GM19467 (cell line): Measurements from ENCODE around the gene ABL1.

ENCODE experiments used
- ATAC-seq: cut with Tn5 transposase; IDR thresholded peaks from one replicate; pipeline ENCODE4 v1.9.1; 2021; ENCODE audit warnings: mild to moderate bottlenecking, moderate library complexity; ENCODE audit not compliant: unreplicated experiment

Gene ABL1

DNA sequence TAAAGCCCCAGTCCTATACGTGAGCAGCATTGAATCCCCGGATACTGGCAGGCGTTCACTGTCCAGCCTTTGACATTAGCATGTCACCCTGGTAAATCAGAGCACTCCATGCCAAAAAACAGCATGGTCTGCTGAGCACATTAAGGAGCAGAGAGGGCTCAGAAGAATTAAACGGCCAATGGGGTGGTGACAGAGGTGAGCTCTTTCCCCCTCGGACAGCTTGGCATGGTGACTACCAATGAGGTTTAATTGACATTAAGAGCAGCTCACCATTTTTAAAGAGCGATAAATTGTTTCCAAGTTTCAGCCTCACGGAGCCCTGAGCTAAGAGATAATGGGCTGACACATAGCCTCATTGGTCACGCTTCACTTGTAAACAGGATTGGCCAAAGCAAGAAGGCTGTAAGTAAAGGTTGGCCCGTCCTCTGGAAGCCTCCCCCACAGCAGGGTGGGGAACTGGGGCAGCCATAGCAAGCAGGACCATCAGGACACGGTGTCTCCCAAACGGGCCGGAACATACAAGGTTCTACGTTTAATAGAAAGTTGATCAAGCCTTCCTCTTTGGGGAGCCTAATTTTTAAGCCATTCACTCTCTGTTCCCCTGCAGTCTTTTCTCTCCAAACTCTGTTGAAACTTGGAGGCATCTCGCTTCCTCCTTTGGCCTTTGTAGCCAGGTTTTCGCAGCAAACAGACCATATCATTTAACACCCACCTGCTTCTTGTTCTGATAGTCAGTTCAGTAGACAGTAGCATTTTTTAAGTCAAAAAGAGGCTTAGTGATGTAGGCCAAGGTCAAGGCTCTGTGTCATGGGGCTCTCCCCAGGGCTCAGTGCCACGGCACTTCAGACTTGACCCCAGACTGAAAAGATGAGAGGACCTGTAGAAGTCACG is 35.7 kb downstream of the ABL1 start:
- ATAC-seq = no peak

DNA sequence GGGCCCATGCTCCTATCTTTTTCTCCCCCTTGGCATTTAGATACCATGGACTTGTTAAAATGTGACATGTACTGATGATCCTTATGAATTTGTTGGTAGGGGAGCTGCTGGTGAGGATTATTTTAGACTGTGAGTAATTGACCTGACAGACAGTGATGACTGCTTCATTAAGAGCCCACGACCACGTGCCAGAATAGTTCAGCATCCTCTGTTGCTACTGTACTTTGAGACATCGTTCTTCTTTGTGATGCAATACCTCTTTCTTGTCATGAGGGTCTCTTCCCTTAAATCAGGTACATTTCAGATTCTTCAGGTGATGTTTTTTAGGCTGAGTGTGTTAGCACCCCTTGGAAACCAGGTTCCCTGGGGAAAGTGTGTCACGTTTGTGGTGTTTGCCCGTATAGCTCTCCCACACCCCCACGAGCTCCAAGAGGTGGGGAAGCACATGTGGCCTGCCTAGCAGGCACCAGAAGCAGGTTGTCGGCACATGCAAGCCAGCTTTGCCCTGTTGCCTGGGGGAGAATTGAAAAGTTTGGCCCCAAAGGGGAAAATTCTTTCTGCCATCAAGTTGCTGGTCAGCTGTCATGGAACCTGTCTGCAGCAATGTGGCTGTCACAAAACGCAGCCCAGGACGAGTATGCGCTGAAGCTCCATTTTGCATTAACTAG is 36.5 kb downstream of the ABL1 start:
- no peak for ATAC-seq

DNA sequence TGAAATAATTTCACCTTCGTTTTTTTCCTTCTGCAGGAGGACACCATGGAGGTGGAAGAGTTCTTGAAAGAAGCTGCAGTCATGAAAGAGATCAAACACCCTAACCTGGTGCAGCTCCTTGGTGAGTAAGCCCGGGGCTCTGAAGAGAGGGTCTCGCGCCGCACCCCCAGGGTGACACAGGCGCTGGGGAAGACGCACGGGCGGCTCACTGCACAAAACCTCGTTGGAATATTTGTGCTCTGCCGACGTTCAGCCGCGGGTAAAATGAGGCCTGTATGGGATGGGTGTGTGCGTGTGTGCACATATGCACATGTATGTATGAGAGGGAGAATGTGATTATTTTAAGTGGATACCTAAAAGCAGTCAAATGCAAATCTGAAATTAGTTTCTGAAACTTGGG is 37.0 kb downstream of the ABL1 start:
- no peak for ATAC-seq

DNA sequence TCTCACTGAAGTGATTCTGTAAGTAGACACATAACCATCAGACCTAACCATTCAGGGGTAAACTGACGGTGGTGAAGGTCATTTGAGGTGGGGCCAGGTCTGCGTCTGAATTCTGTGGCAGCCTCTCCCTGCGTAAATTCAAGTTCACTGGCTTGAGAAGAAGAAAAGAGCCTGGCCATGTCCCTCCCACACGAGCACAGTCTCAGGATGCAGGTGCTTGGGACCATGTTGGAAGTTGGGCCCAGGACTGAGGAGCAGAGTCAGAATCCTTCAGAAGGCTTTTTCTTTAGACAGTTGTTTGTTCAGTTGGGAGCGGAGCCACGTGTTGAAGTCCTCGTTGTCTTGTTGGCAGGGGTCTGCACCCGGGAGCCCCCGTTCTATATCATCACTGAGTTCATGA is 37.5 kb downstream of the ABL1 start:
- no peak for ATAC-seq

DNA sequence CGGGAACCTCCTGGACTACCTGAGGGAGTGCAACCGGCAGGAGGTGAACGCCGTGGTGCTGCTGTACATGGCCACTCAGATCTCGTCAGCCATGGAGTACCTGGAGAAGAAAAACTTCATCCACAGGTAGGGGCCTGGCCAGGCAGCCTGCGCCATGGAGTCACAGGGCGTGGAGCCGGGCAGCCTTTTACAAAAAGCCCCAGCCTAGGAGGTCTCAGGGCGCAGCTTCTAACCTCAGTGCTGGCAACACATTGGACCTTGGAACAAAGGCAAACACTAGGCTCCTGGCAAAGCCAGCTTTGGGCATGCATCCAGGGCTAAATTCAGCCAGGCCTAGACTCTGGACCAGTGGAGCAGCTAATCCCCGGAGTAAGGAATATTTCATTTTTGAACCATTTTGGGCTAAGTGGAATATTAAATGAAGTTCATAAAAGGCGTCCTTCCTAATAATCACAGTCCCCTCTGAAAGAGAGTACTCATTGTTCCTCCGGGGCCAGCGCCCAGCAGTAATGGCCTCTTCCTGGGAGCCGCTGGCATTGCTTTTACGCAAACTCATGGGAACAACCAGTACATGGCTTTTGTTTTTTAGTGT is 38.0 kb downstream of the ABL1 start:
- no peak for ATAC-seq

DNA sequence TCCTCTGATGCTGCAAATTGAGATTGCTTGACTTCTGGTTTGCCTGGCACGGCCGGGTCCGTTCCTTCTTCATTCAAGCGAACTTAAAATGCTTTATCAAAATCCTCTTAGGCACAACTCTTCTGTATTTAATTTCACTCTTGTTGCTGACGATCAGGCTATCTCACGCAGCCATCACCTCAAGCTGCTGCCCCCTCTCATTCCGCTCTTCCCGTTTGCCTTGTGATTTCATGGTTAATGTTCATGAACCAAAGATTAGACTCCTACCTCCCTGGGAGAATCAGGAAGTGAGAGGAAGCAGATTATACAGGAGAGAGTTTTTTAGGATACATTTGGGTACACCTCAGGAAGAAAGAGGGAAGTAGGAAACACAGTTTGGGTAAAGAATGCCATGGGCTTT is 38.9 kb downstream of the ABL1 start:
- ATAC-seq = no peak

DNA sequence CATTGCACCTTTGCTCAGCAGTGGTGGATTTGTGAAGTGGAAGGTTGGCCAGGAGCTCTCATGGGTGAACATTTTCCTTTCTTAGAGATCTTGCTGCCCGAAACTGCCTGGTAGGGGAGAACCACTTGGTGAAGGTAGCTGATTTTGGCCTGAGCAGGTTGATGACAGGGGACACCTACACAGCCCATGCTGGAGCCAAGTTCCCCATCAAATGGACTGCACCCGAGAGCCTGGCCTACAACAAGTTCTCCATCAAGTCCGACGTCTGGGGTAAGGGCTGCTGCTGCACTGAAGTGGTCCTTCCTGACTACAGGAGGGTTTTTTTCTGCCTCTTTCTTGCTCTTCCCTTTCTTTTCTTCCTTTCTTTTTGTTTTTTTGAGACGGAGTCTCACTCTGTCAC is 39.7 kb downstream of the ABL1 start:
- no peak for ATAC-seq

DNA sequence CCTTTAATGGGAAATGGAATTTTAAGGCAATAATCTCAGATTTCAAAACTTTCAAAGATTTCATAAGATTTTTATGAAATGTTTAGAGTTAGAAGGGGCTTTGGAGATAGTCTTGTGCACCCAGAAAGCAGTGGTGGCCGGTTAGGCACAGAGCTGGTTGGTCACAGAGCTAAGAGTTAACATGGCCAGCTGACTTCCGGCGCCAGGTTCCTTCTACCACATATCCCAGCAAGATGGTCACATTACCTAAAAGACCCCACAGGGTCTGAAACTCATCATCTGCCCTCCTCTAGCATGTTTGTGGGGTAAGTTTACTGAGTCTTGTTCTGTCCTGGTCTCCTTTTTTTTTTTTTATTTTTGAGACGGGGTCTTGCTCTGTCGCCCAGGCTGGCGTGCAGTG is 42.2 kb downstream of the ABL1 start:
- no peak for ATAC-seq

DNA sequence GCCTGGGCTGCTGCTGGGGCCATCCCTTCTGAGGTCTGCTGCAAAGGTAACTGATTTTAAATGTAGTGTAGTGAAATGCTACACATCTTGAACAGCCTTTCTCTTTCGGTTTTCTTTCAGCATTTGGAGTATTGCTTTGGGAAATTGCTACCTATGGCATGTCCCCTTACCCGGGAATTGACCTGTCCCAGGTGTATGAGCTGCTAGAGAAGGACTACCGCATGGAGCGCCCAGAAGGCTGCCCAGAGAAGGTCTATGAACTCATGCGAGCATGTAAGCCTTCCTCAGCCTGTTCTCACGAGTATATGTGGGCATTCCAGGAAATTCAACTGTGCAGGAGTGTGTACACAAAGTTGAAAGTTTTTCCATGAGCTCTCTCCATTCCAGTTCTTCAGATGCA is 43.2 kb downstream of the ABL1 start:
- no peak for ATAC-seq

DNA sequence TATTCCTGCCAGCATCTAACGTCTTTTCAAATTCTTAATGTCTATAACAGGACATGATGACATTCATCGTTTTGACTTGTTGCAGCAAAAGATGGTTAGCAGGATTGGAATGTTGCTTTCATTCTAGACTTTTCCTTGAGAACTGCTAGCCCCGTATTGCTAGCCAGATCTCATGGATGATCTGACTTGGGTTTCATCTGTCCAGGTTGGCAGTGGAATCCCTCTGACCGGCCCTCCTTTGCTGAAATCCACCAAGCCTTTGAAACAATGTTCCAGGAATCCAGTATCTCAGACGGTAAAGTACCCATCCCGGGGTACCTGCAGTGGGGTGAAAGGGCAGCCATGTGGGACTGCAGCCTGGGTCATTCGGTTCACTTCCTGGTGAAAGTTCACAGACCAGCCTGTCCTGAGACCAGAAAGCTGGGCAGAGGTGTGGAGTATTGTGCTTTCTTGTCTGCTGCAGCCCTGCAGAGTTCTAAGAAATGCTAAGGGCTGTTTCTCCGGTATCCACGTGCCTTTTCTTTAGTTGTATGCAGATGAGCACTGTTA is 44.9 kb downstream of the ABL1 start:
- ATAC-seq = no peak

DNA sequence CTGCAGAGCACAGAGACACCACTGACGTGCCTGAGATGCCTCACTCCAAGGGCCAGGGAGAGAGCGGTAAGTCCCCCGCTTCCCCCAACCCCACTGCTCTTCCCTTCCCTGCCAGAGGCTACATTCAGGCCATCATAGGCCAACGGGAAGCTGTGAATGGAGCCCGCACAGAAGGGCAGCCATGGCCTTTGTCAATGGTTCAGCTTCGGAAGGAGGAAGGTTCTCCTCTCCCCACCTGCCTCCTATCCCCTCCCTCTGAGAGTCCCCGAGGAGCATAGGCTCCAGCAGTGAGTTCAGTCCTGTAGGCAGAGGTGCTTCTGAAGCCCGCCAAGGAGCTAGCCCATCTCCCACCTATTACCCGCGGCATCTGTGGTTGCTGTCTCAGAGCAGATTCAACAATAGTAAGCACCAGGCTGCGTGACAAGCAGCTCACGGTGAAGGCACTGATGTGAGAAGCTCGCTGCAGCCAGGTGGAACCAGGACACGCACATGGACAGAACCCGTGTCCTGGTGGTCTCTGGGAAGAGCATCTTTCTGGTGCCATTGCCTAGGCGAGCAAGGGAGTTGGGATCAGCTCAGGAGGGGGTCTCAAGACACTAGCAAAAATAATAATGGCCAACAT is 45.7 kb downstream of the ABL1 start:
- no peak for ATAC-seq

DNA sequence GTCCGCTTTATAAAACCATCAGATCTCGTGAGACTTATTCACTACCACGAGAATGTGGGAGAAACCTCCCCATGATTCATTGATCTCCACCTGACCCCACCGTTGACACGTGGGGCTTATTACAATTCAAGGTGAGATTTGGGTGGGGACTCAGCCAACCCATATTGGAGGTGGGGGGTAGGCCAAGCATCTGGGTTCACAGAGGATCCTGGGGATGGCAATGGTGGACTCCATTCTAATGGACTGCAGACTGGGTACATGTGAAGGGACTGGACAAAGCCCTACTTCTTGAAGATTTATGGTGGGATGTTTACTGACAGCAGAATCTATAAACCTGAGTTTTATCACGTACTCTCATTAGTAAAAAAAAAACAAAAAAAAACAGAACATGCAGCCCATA is 46.5 kb downstream of the ABL1 start:
- no peak for ATAC-seq

DNA sequence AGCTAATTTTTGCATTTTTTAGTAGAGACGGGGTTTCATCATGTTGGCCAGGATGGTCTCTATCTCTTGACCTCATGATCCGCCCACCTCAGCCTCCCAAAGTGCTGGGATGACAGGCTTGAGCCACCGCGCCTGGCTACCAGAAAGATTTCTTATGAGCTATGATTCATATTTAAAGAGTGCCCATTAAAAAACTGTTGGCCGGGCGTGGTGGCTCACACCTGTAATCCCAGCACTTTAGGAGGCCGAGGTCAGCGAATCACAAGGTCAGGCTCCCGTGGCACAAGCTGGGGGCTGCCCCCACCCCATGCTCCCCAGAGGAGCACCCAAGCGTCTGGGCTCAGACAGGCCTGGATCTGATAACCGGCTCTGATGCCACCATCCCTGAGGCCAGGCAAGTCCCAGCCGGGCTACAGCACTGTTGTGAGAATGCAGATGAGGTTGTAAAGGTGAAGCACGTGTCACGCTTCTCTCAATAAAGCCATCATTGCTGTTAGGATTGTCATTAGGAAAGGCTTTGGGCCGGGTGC is 47.7 kb downstream of the ABL1 start:
- ATAC-seq = no peak

DNA sequence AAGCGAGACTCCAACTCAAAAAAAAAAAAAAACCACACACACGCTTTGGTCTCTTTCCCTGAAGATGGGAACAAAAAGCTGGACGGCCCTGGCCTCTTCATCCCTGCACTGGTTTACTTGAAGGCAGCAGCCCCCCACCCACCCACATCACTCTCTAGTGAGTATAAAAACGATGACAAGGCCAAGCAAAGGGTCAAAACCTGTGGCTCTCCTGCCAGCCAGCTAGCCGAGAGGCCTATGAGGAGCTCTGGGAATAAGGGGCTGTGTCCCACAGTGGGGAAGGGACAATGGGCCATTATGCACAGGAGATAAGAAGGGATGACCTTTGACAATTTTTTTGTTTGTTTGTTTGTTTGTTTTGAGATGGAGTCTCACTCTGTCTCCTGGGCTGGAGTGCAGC is 48.4 kb downstream of the ABL1 start:
- ATAC-seq = no peak

DNA sequence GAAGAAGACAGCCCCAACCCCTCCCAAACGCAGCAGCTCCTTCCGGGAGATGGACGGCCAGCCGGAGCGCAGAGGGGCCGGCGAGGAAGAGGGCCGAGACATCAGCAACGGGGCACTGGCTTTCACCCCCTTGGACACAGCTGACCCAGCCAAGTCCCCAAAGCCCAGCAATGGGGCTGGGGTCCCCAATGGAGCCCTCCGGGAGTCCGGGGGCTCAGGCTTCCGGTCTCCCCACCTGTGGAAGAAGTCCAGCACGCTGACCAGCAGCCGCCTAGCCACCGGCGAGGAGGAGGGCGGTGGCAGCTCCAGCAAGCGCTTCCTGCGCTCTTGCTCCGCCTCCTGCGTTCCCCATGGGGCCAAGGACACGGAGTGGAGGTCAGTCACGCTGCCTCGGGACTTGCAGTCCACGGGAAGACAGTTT is 49.1 kb downstream of the ABL1 start:
- ATAC-seq = no peak

DNA sequence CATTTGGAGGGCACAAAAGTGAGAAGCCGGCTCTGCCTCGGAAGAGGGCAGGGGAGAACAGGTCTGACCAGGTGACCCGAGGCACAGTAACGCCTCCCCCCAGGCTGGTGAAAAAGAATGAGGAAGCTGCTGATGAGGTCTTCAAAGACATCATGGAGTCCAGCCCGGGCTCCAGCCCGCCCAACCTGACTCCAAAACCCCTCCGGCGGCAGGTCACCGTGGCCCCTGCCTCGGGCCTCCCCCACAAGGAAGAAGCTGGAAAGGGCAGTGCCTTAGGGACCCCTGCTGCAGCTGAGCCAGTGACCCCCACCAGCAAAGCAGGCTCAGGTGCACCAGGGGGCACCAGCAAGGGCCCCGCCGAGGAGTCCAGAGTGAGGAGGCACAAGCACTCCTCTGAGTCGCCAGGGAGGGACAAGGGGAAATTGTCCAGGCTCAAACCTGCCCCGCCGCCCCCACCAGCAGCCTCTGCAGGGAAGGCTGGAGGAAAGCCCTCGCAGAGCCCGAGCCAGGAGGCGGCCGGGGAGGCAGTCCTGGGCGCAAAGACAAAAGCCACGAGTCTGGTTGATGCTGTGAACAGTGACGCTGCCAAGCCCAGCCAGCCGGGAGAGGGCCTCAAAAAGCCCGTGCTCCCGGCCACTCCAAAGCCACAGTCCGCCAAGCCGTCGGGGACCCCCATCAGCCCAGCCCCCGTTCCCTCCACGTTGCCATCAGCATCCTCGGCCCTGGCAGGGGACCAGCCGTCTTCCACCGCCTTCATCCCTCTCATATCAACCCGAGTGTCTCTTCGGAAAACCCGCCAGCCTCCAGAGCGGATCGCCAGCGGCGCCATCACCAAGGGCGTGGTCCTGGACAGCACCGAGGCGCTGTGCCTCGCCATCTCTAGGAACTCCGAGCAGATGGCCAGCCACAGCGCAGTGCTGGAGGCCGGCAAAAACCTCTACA is 49.8 kb downstream of the ABL1 start:
- ATAC-seq = no peak

DNA sequence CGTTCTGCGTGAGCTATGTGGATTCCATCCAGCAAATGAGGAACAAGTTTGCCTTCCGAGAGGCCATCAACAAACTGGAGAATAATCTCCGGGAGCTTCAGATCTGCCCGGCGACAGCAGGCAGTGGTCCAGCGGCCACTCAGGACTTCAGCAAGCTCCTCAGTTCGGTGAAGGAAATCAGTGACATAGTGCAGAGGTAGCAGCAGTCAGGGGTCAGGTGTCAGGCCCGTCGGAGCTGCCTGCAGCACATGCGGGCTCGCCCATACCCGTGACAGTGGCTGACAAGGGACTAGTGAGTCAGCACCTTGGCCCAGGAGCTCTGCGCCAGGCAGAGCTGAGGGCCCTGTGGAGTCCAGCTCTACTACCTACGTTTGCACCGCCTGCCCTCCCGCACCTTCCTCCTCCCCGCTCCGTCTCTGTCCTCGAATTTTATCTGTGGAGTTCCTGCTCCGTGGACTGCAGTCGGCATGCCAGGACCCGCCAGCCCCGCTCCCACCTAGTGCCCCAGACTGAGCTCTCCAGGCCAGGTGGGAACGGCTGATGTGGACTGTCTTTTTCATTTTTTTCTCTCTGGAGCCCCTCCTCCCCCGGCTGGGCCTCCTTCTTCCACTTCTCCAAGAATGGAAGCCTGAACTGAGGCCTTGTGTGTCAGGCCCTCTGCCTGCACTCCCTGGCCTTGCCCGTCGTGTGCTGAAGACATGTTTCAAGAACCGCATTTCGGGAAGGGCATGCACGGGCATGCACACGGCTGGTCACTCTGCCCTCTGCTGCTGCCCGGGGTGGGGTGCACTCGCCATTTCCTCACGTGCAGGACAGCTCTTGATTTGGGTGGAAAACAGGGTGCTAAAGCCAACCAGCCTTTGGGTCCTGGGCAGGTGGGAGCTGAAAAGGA is 50.7 kb downstream of the ABL1 start:
- no peak for ATAC-seq

DNA sequence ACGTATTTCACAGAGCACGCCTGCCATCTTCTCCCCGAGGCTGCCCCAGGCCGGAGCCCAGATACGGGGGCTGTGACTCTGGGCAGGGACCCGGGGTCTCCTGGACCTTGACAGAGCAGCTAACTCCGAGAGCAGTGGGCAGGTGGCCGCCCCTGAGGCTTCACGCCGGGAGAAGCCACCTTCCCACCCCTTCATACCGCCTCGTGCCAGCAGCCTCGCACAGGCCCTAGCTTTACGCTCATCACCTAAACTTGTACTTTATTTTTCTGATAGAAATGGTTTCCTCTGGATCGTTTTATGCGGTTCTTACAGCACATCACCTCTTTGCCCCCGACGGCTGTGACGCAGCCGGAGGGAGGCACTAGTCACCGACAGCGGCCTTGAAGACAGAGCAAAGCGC is 51.9 kb downstream of the ABL1 start:
- no peak for ATAC-seq
